Caki2 (cell line): ENCODE results near the gene DEGS2. TPM values are rescaled to one million over a fixed set of nuclear protein-coding genes. Genes with fewer than 3 reads are reported as not detected.
"Not testable (repeated sequence)": the region's sequence is repeated elsewhere in the genome, so short reads cannot be mapped to it uniquely, and the experiment has no call there.

Experiments
- DNase-seq: peaks from one replicate; pipeline ENCODE4 v3.0.0-alpha.2; 2015; ENCODE audit warnings: low read depth
- in situ Hi-C: cut with HindIII; loops from 2 replicates; pipeline ENCODE4 v1.10.0; 2016; ENCODE audit warnings: low sequenced_read_pairs, low pct_unique_long_range_greater_than_20kb, mixed read lengths
- total RNA-seq: library from RNA; depleted of rRNA; stranded (reverse); fragments of >200 nt; shearing (Covaris generic); gene quantifications from 2 replicates; pipeline ENCODE4 v1.2.3, GENCODE V29; 2014; ENCODE audit warnings: low replicate concordance

The DEGS2 gene
- total RNA-seq, 1 experiment from 2014 or later, result 1.5 TPM

GRCh38 chr14:100187247-100187833 is 27.9 kb upstream of the DEGS2 start:
- in situ Hi-C loops, result no loop called here
- DNase-seq, result no peak

DNA sequence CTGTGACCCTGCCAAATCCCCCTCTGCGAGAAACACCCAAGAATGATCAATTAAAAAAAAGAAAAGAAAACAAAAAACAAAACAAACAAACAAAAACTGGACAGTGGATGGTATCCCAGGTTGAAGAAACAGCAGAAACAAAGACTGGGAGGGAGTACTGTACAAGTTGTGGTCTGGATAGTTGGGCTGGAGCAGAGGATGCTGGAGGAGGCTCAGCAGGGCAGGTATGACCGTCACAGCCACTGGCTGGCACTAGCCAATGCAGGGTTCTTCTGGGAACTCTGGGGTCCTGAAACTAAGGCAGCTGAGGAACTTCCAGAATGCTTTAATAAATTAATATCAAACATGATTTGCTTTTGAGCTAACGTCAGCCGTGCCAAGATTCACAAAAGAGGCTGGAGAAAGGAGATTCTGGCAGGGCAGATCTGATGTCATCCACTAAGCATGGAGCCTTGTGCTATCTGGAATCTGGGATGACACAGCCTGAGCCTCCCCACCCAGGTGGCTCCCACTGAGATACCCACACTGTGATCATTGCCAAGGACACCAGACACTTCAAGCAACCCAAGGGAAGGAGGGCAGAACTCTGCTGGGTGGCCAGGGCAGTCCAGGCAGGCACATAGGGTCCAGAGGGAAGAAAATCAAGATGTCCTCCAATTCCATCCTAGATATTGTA is 22.6 kb upstream of the DEGS2 start:
- DNase-seq, in situ Hi-C loops: not testable (repeated sequence)

- in situ Hi-C loops, DNase-seq: not testable (repeated sequence)
Measured at GRCh38 chr14:100180671-100181070, 21.2 kb upstream of the DEGS2 start.

DNA sequence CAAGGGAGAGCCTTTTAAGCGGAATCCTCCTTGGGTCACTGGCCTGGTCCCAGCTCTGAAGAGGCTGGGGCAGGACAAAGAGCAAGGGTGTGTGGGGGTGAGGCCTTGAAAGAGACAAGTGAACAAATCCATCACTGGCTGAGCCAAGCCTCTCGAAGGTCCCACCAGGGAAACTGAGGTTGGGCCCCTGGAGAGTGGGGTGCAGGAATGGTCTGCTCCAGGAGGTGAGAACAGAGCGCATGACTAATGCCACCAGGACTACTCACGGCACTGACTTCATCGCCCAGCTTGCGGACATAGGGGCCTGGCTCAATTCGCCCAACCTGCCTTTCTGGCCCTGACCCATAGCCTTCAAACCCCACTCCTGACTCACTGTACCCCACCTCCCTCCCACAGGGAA is 19.2 kb upstream of the DEGS2 start:
- in situ Hi-C loops, result no loop called here
- no peak for DNase-seq

- DNase-seq, result no peak
- in situ Hi-C loops, result no loop called here
Measured at GRCh38 chr14:100176811-100177327, 17.4 kb upstream of the DEGS2 start.

GRCh38 chr14:100173353-100173752 is 13.9 kb upstream of the DEGS2 start:
- DNase-seq, result no peak
- in situ Hi-C loops, result no loop called here

DNA sequence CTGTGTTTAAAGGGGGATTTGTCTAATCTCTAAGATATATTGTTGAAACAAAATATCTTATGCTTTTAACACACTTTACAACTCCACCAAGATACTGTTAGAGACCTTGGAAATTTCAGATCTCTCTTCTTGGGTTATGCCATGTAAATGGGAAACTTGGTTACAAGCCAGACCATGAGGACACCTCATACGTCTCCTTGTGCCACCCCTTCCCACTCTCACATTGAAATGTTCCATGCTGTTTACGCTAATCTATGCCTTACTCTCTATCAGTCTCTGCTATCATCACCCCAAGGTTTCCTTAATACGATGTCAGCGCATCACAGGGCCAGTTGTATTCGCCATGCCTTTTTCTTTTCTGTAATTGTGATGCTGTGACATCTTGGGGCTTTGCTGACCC is 13.4 kb upstream of the DEGS2 start:
- in situ Hi-C loops, result no loop called here
- no peak for DNase-seq

GRCh38 chr14:100170880-100171279 is 11.4 kb upstream of the DEGS2 start:
- in situ Hi-C loops, result no loop called here

DNA sequence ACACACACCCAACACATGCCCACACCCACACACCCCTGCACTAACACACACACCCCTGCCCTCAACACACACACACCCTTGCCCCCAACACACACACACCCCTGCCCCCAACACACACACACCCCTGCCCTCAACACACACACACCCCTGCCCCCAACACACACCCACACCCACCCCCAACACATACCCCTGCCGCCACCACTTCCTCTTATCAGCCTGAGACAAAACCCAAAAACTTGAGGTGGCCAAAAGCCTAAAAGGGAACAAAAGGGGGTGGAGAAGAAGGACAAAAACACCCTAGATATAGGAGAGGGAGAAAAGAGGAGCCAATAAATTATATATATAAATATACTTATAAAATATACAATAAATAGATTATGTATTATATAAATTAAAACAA is 9.1 kb upstream of the DEGS2 start:
- DNase-seq, result no peak
- in situ Hi-C loops, result no loop called here

More at GRCh38 chr14:100170880-100171279, 11.4 kb upstream of the DEGS2 start:
- DNase-seq, result no peak

DNA sequence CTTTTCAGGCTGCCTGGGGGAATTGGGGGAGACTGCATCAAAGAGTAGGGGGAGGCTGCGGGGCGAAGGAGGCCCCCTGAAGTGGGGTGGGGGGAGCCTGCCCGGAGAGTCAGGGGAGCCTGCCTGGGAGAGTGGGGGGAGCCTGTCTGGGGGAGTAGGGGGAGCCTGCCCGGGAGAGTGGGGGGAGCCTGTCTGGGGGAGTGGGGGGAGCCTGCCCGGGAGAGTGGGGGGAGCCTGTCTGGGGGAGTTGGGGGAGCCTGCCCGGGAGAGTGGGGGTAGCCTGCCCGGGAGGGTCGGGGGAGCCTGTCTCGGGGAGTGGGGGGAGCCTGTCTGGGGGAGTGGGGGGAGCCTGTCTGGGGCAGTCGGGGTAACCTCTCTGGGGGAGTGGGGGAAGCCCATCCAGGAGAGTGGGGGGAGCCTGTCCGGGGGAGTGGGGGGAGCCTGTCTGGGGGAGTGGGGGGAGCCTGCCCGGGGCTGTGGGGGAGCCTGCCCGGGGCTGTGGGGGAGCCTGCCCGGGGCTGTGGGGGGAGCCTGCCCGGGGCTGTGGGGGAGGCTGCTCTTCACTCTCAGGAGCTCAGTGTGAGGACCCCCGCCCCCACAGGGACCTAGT is 6.5 kb upstream of the DEGS2 start:
- no peak for DNase-seq
- in situ Hi-C loops, result no loop called here

GRCh38 chr14:100165376-100165775 is 5.9 kb upstream of the DEGS2 start:
- no peak for DNase-seq

GRCh38 chr14:100160534-100160916 is 1.1 kb upstream of the DEGS2 start:
- no peak for DNase-seq
- in situ Hi-C loops, result no loop called here

More at GRCh38 chr14:100165376-100165775, 5.9 kb upstream of the DEGS2 start:
- in situ Hi-C loops, result no loop called here

DNA sequence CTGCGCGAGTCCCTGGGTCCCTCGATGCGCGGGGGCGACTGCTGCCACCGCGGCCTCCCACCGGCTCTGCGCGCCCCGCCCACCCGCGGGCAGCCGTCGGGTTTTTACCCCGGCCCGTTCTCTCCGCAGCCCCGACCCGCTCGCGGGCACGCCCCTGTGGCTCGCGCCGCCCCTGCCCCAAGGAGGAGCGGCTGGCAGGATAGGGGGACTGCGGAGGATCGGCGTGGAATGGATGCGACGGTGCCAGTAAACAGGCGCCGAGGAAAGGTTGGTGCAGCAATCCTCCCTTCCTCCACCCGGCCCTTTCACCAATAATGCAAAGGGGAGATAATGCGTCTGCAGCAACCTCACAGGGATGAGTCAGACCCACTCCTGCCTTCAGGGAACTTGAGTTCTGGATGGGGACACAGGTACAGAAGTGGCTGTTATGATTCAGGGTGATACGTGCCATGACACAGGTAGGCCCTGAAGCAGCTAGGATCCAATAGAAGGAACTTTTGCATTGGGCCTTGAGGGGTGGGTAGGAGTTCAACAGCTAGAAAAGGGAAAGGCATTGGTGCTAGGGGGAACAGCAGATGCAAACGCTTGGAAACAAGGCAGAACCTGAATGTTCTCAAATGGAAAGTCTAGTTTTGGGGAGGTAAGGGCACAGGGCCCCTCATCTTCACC is 554 bp upstream of the DEGS2 start:
- no peak for DNase-seq
- in situ Hi-C loops, result no loop called here

- in situ Hi-C loops, result no loop called here
Measured at GRCh38 chr14:100158566-100159093, 815 bp downstream of the DEGS2 start.

DNA sequence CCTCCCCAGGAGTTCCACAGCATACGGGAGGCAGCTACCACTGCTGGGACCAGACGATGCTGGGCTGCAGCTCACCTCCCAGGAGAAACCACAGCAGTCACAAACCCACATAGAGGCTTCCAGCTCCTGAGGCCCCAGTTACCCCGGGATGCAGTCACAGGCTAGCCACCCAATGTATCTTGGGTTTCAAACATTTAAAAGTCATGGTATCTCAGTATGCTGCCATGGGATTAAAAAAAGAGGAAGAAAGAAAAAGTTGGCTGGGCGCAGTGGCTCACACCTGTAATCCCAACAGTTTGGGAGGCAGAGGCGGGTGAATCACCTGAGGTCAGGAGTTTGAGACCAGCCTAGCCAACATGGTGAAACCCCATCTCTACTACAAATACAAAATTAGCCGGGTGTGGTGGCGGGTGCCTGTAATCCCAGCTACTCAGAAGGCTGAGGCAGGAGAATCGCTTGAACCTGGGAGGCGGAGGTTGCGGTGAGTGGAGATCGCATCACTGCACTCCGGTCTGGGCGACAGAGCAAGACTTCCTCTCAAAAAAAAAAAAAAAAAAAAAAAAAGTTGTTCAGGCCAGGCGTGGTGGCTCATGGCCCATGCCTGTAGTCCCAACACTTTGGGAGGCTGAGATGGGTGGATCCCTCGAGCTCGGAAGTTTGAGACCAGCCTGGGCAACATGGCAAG is 1.8 kb downstream of the DEGS2 start:
- DNase-seq, in situ Hi-C loops: not testable (repeated sequence)

More at GRCh38 chr14:100158566-100159093, 815 bp downstream of the DEGS2 start:
- DNase-seq, result no peak

DNA sequence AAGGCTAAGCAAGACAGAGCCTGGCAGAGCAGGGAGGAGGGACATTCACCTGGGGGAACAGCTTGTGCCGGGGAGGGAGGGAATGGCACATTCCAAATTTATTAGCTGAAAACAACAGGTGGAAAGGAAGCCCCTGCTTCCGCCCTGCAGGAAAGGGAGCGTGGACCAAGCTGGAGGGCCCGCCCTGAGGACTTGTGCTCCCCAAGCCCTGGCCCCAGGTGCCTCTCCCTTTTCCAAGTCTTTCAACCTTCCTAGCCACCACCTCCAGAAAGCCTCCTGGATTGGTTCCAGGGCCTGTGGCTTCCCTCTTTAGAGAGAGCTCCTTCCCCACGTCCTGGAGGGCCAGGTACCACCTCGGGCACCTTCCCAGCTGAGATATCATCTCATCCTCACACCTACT is 2.7 kb downstream of the DEGS2 start:
- in situ Hi-C loops, result no loop called here
- no peak for DNase-seq

- no peak for DNase-seq
- in situ Hi-C loops, result no loop called here
Measured at GRCh38 chr14:100155756-100156616, 3.5 kb downstream of the DEGS2 start.
